ENCODE results near the gene CBX7.

Gene CBX7

GRCh38 chr22:39115977-39116621 is 36.4 kb downstream of the CBX7 start:
- no peak overlapping the region for H3K9ac ChIP-seq
- no peaks in the 10 kb centered on the region for H3K27me3 ChIP-seq (ENCODE audit: insufficient read depth, low read depth)
- H3K4me3 ChIP-seq (IDR thresholded peaks at IDR 0.05; ENCODE audit: insufficient read depth, low read depth, low read length): no peak overlapping the region
- TF ChIP-seq, protein P1, sequence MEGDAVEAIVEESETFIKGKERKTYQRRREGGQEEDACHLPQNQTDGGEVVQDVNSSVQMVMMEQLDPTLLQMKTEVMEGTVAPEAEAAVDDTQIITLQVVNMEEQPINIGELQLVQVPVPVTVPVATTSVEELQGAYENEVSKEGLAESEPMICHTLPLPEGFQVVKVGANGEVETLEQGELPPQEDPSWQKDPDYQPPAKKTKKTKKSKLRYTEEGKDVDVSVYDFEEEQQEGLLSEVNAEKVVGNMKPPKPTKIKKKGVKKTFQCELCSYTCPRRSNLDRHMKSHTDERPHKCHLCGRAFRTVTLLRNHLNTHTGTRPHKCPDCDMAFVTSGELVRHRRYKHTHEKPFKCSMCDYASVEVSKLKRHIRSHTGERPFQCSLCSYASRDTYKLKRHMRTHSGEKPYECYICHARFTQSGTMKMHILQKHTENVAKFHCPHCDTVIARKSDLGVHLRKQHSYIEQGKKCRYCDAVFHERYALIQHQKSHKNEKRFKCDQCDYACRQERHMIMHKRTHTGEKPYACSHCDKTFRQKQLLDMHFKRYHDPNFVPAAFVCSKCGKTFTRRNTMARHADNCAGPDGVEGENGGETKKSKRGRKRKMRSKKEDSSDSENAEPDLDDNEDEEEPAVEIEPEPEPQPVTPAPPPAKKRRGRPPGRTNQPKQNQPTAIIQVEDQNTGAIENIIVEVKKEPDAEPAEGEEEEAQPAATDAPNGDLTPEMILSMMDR (conservative IDR thresholded peaks at IDR 0.05; ENCODE audit: low read depth, low read length): no peak
- no peak overlapping the region for H2AFZ ChIP-seq (ENCODE audit: low read depth)
- H3K27ac ChIP-seq: no peak overlapping the region
- H3K36me3 ChIP-seq (ENCODE audit: insufficient read depth): no peaks in the 10 kb centered on the region
- peaks cover 9% of the 10 kb centered on the region for H3K4me1 ChIP-seq (ENCODE audit: low read depth, poor library complexity, severe bottlenecking)
- H3K79me2 ChIP-seq (ENCODE audit: insufficient read depth, low read depth): no peaks in the 10 kb centered on the region
- no peaks in the 10 kb centered on the region for H4K20me1 ChIP-seq (ENCODE audit: insufficient read depth)
- H3K4me2 ChIP-seq: no peak overlapping the region

GRCh38 chr22:39115570-39115969 is 36.9 kb downstream of the CBX7 start:
- Histone ChIP-seq H2AFZ (ENCODE audit: low read depth) (no peak overlapping the region), H4K20me1 (ENCODE audit: insufficient read depth) (no peaks in the 10 kb centered on the region), H3K27ac (no peak overlapping the region), H3K79me2 (ENCODE audit: insufficient read depth, low read depth) (no peaks in the 10 kb centered on the region), H3K36me3 (ENCODE audit: insufficient read depth) (no peaks in the 10 kb centered on the region), H3K4me1 (ENCODE audit: low read depth, poor library complexity, severe bottlenecking) (peaks cover 9% of the 10 kb centered on the region), H3K9ac (no peak overlapping the region), H3K4me3 (IDR thresholded peaks at IDR 0.05; ENCODE audit: insufficient read depth, low read depth, low read length) (no peak overlapping the region), H3K4me2 (no peak overlapping the region), H3K27me3 (ENCODE audit: insufficient read depth, low read depth) (no peaks in the 10 kb centered on the region)
- TF ChIP-seq, protein P1 (conservative IDR thresholded peaks at IDR 0.05; ENCODE audit: low read depth, low read length): no peak

DNA sequence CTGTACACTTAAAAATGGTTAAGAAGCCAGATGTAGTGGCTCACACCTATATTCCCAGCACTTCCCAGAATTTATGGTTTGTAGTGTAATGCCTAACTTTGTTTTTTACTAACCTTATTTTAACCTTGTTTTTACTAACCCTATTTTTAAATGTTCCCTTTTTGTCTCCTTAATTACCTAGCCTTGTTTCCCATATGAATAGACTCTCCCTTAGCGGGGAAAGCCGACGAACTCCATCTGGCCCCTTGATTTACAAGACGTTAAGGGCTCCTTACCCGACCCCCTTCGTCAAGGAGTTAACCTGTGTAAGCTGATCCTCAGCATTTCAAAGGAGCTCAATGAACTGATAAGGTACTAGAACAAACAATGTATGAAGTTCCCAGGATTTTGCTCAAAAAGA is 38.4 kb downstream of the CBX7 start:
- Histone ChIP-seq H3K4me2 (no peak overlapping the region; the same call in 1 of the 2 replicates), H3K4me1 (ENCODE audit: low read depth, poor library complexity, severe bottlenecking) (peaks cover 9% of the 10 kb centered on the region), H3K4me3 (IDR thresholded peaks at IDR 0.05; ENCODE audit: insufficient read depth, low read depth, low read length) (no peak overlapping the region), H3K36me3 (ENCODE audit: insufficient read depth) (no peaks in the 10 kb centered on the region), H3K79me2 (ENCODE audit: insufficient read depth, low read depth) (no peaks in the 10 kb centered on the region), H3K9ac (no peak overlapping the region), H2AFZ (ENCODE audit: low read depth) (no peak overlapping the region), H3K27me3 (ENCODE audit: insufficient read depth, low read depth) (no peaks in the 10 kb centered on the region), H4K20me1 (ENCODE audit: insufficient read depth) (no peaks in the 10 kb centered on the region), H3K27ac (no peak overlapping the region)
- TF ChIP-seq, protein P1 (conservative IDR thresholded peaks at IDR 0.05; ENCODE audit: low read depth, low read length): no peak

DNA sequence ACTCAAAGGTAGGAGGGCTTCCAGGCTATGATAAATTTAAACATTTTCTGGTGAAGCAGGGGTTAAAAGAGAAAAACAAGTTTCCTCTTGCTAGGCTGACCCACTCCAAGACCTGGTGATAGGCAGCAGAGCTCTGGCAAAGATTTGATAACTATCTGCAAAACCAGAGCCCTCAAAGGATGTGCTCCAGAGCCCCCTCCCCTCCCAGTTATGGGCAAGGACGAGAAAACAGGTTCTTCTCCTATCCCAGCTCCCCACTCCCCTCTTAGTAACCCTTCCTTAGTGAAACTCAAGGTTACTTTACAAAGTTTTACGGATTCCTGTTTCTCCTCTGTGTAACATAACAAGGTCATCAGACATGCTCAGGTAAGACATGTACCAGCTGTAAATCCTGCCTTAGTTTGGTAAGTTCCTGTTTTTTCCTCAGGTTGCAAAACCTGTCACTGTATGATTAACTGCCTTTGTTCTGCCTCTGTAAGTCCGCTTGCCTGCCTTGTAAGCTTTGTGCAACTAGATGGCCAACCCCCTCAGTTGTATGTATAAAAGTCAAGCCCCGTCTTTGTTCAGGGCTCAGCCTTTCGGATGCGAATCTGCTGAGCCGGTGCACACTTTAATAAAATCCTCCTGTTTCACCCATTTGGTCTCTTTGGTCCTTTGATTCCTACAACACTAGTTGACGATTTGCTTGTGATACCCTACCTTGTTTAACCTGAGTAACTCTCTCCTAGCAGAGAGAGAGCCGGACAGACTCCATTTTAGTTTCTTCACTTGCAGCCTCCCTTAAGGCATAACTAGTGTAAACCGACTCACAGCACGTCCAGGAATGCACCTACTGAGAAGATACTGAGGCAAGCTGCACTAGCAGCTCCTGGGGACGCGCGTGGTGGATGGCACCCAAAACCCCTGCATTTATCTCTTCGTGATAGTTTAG is 41.6 kb downstream of the CBX7 start:
- no peak overlapping the region for H3K27ac ChIP-seq
- H3K4me1 ChIP-seq (ENCODE audit: low read depth, poor library complexity, severe bottlenecking): peaks cover 9% of the 10 kb centered on the region
- no peaks in the 10 kb centered on the region for H3K36me3 ChIP-seq (ENCODE audit: insufficient read depth)
- H3K9ac ChIP-seq: no peak overlapping the region
- no peaks in the 10 kb centered on the region for H3K79me2 ChIP-seq (ENCODE audit: insufficient read depth, low read depth)
- no peak overlapping the region for H3K4me3 ChIP-seq (IDR thresholded peaks at IDR 0.05; ENCODE audit: insufficient read depth, low read depth, low read length)
- no peak overlapping the region for H3K4me2 ChIP-seq
- no peaks in the 10 kb centered on the region for H4K20me1 ChIP-seq (ENCODE audit: insufficient read depth)
- TF ChIP-seq, protein P1 (conservative IDR thresholded peaks at IDR 0.05; ENCODE audit: low read depth, low read length): no peak
- H2AFZ ChIP-seq (ENCODE audit: low read depth): no peak overlapping the region
- H3K27me3 ChIP-seq (ENCODE audit: insufficient read depth, low read depth): no peaks in the 10 kb centered on the region
